HG02623 (cell line): ENCODE results near the gene APOBEC3B.
A peak's percentile ranks its signal among the peaks of the same experiment; 100 is the strongest.
"Not testable (repeated sequence)": the region's sequence is repeated elsewhere in the genome, so short reads cannot be mapped to it uniquely, and the experiment has no call there.

Experiments used
- ATAC-seq: cut with Tn5 transposase; IDR thresholded peaks from one replicate; pipeline ENCODE4 v1.9.1; 2021; ENCODE audit warnings: moderate library complexity; ENCODE audit not compliant: unreplicated experiment

APOBEC3B gene

GRCh38 chr22:38987171-38987895 is 5.2 kb downstream of the APOBEC3B start:
- no peak for ATAC-seq

GRCh38 chr22:38989466-38989865 is 7.3 kb downstream of the APOBEC3B start:
- ATAC-seq: no peak

- not testable (repeated sequence) for ATAC-seq
Measured at GRCh38 chr22:38992871-38993371, 10.8 kb downstream of the APOBEC3B start.

- no peak for ATAC-seq
Measured at GRCh38 chr22:38996105-38996504, 14.0 kb downstream of the APOBEC3B start.

- ATAC-seq: no peak
Measured at GRCh38 chr22:38997518-38997917, 15.4 kb downstream of the APOBEC3B start.

GRCh38 chr22:39003165-39003638 is 21.1 kb downstream of the APOBEC3B start:
- no peak for ATAC-seq

GRCh38 chr22:39007177-39007576 is 25.0 kb downstream of the APOBEC3B start:
- no peak for ATAC-seq

- not testable (repeated sequence) for ATAC-seq
Measured at GRCh38 chr22:39008271-39008850, 26.2 kb downstream of the APOBEC3B start.

GRCh38 chr22:39010946-39011345 is 28.8 kb downstream of the APOBEC3B start:
- ATAC-seq: no peak

- ATAC-seq: no peak
Measured at GRCh38 chr22:39012533-39013511, 30.7 kb downstream of the APOBEC3B start.

- ATAC-seq: not testable (repeated sequence)
Measured at GRCh38 chr22:39013561-39013941, 31.4 kb downstream of the APOBEC3B start.

- ATAC-seq: peak; percentile 85
Measured at GRCh38 chr22:39013942-39014722, 32.0 kb downstream of the APOBEC3B start, which contains the start of gene APOBEC3C. Gene APOBEC3C (plus strand): TSS chr22:39014257. CDS start chr22:39014363, 106 bp downstream.

GRCh38 chr22:39014723-39015121 is 32.6 kb downstream of the APOBEC3B start:
- not testable (repeated sequence) for ATAC-seq

GRCh38 chr22:39016592-39016991 is 34.4 kb downstream of the APOBEC3B start:
- ATAC-seq: no peak

GRCh38 chr22:39017596-39018365 is 35.6 kb downstream of the APOBEC3B start:
- no peak for ATAC-seq

- ATAC-seq: not testable (repeated sequence)
Measured at GRCh38 chr22:39020021-39020651, 38.0 kb downstream of the APOBEC3B start.

GRCh38 chr22:39021552-39022250 is 39.6 kb downstream of the APOBEC3B start:
- no peak for ATAC-seq
